ENCODE measurements around the gene YTHDF1. TPM values are rescaled to one million over a fixed set of nuclear protein-coding genes. Genes with fewer than 3 reads are reported as not detected.

YTHDF1 gene
- total RNA-seq, 1 donor from 2014 or later, result 29.1 TPM

- no peak for DNase-seq
Measured at GRCh38 chr20:63248835-63249591, 33.1 kb upstream of the YTHDF1 start.

GRCh38 chr20:63247671-63248228 is 31.8 kb upstream of the YTHDF1 start:
- DNase-seq, result no peak

- no peak for DNase-seq
Measured at GRCh38 chr20:63246490-63247288, 30.8 kb upstream of the YTHDF1 start.

- no peak for DNase-seq
Measured at GRCh38 chr20:63244468-63244867, 28.5 kb upstream of the YTHDF1 start.

GRCh38 chr20:63243604-63244247 is 27.8 kb upstream of the YTHDF1 start:
- DNase-seq, result no peak

GRCh38 chr20:63242736-63243135 is 26.8 kb upstream of the YTHDF1 start:
- DNase-seq, result no peak

- no peak for DNase-seq
Measured at GRCh38 chr20:63241272-63241671, 25.3 kb upstream of the YTHDF1 start.

- no peak for DNase-seq
Measured at GRCh38 chr20:63240004-63240403, 24.1 kb upstream of the YTHDF1 start.

- DNase-seq, result no peak
Measured at GRCh38 chr20:63239431-63239830, 23.5 kb upstream of the YTHDF1 start.

- DNase-seq, result peak; percentile 64
Measured at GRCh38 chr20:63238514-63239125, 22.7 kb upstream of the YTHDF1 start.

GRCh38 chr20:63238031-63238430 is 22.1 kb upstream of the YTHDF1 start:
- no peak for DNase-seq

- no peak for DNase-seq
Measured at GRCh38 chr20:63236116-63236837, 20.3 kb upstream of the YTHDF1 start.

GRCh38 chr20:63235399-63235983 is 19.6 kb upstream of the YTHDF1 start, which contains the start of gene BIRC7:
BIRC7 (plus strand) TSS chr20:63235905; CDS start chr20:63236097, 192 bp downstream.
- DNase-seq, result no peak

GRCh38 chr20:63234693-63235398 is 18.9 kb upstream of the YTHDF1 start:
- DNase-seq, result peak; percentile 55

- no peak for DNase-seq
Measured at GRCh38 chr20:63233924-63234323, 18.0 kb upstream of the YTHDF1 start.

- no peak for DNase-seq
Measured at GRCh38 chr20:63233061-63233344, 17.1 kb upstream of the YTHDF1 start.

- no peak for DNase-seq
Measured at GRCh38 chr20:63232235-63233060, 16.5 kb upstream of the YTHDF1 start.

- DNase-seq, result peak; percentile 86
Measured at GRCh38 chr20:63230800-63231268, 14.9 kb upstream of the YTHDF1 start.

- DNase-seq, result peak; percentile 48
Measured at GRCh38 chr20:63228806-63229205, 12.9 kb upstream of the YTHDF1 start.

GRCh38 chr20:63227260-63227659 is 11.3 kb upstream of the YTHDF1 start:
- DNase-seq, result no peak
